NCI-H146 treated with DMSO at 0.1 percent for 48 hours (cell line): ENCODE measurements around the gene TXNDC17.
A peak's percentile ranks its signal among the peaks of the same experiment; 100 is the strongest.
"Not testable (repeated sequence)": the region's sequence is repeated elsewhere in the genome, so short reads cannot be mapped to it uniquely, and the experiment has no call there.

Source experiments
- DNase-seq: peaks from one replicate; lab custom pipeline; 2025; ENCODE audit not compliant: unreplicated experiment; lab: John Stamatoyannopoulos, UW

The TXNDC17 gene

DNA sequence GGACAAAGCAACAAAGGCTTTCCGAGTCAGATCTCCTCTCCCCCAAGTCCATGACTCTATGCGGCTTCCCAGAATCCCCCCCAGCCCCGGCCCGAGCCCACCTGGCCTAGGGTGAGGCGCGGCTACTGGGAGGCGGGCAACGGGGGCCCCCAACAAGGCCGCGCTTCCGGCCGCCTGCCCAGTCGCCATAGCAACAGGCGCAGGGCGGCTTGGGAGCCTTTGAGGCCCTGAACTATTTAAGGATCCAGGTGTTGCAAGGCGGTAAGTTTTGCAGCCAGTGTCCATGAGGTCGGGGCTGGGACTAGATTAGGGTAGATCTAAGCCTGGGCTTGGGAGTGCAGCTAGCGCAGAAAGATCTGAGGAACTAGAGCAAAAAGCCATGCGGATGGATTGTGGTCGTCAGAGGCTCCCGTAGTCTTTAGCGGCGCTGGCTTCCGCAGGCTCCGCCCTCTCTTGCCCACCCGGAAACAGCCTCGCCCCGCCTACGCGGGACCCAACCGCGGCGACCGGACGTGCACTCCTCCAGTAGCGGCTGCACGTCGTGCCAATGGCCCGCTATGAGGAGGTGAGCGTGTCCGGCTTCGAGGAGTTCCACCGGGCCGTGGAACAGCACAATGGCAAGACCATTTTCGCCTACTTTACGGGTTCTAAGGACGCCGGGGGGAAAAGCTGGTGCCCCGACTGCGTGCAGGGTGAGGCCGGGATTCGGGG, at the start of gene TXNDC17, which contains the start of gene KIAA0753:
TXNDC17 (plus strand) TSS at position 525 of the 711 bp plus-strand sequence; CDS start at position 548, 23 bp downstream.
KIAA0753 (minus strand) TSS at position 176 of the 711 bp plus-strand sequence. CDS start 5,608 bp downstream, outside the sequence.
- peak; percentile 80 for DNase-seq

- no peak for DNase-seq
Observed at GRCh38 chr17:6591599-6592158, 49.2 kb upstream of the TXNDC17 start.

GRCh38 chr17:6592173-6592572, 48.7 kb upstream of the TXNDC17 start:
- no peak for DNase-seq

GRCh38 chr17:6593371-6593770, 47.5 kb upstream of the TXNDC17 start:
- DNase-seq: not testable (repeated sequence)

DNA sequence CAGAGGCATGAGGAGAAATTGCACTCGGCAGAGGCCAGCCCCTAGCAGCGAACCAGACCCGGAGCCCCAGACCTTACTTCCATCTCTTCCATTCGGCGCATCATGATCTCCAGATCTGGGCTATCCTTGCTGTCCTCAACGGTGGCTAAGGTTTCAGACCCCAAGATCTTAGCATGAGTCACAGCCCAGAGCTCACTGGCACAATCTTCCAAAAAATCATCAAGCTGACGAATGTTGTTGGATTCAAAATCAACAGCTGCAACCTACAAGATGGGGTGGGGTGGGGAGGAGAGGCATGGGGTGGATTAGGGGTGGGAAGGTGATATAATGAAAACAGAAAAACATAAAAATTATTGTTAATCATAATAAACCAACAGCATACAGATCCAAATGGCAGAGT, 44.8 kb upstream of the TXNDC17 start:
- DNase-seq: no peak

GRCh38 chr17:6596511-6596910, 44.3 kb upstream of the TXNDC17 start:
- no peak for DNase-seq

- no peak for DNase-seq
Observed at GRCh38 chr17:6596941-6597340, 43.9 kb upstream of the TXNDC17 start.

- DNase-seq: no peak
Observed at GRCh38 chr17:6597727-6598126, 43.1 kb upstream of the TXNDC17 start.

GRCh38 chr17:6599364-6599763, 41.5 kb upstream of the TXNDC17 start:
- no peak for DNase-seq

GRCh38 chr17:6602141-6602540, 38.7 kb upstream of the TXNDC17 start:
- DNase-seq: no peak

- no peak for DNase-seq
Observed at GRCh38 chr17:6603744-6604325, 37.0 kb upstream of the TXNDC17 start.

DNA sequence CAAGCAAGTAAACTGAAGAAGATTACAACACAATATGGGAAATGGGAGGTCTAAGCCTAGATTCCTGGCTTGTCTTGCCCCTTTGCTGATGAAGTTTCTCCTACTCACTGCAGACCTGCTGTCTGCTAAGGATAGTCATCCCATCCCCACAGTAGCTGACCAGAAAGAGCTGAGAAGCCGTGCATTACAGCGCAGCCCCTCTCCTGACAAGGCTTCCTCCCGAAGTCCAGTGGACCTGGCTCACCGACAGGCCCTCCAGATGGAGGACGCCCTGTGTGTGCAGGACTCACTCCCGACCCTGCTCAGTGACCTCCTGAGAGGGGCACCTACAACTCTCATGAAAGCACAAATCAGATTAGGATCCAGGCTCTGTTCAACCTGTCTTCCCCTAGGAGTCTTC, 35.7 kb upstream of the TXNDC17 start:
- no peak for DNase-seq

- DNase-seq: no peak
Observed at GRCh38 chr17:6608321-6608720, 32.5 kb upstream of the TXNDC17 start.

DNA sequence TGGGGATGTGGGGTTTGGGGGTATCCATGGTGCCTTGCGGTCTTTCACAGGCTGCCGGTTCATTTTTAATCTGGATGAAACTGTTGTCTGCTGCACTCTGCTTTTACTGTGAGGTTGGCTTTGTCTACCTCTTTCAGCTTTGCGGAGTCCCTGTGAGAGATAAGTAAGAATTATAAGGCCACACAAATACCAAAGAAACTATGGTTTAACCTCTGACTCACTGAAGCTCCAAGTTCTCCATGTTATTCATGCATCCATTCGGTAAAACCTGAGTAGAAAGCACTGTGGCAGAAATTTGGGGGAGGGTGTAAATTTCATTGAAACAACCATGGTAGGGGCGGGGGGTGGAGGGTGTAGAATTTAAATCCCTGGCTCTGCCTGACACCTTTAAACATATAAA, 30.8 kb upstream of the TXNDC17 start:
- DNase-seq: no peak

DNA sequence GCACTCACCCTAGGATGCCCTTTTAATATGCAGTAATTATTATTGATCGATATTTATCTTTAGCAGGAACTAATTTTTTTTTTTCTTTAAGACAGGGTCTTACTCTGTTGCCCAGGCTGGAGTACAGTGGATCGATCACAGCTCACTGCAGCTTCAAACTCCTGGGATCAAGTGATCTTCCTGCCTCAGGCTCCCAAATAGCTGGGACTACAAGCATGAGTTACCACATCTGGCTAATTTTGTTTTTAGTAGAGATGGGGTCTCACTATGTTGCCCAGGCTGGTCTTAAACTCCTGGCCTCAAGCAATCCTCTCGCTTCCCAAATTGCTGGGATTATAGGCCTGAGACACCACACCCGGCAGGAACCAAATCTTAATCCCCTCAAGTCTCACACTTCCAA, 29.6 kb upstream of the TXNDC17 start:
- DNase-seq: no peak

- no peak for DNase-seq
Observed at GRCh38 chr17:6623941-6624340, 16.9 kb upstream of the TXNDC17 start.

- no peak for DNase-seq
Observed at GRCh38 chr17:6626616-6627015, 14.2 kb upstream of the TXNDC17 start.

DNA sequence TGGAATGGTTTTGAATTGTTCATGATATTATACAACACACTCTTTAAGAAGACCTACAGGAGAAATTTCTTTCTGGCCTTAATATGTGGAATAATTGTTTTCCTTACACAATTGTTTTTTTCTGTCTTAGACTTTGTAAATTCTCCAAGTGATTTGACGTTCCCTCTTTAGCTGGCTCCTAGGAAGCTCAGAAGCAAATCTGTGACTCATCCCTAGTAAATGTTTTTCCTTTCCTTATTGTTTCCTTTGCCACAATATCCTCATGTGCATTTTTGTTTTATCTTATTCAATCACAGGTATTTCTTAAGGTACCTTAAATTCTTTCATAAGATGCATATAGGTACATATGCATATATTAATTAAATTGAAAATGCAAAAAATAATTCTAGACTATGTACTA, 13.8 kb upstream of the TXNDC17 start:
- DNase-seq: no peak

DNA sequence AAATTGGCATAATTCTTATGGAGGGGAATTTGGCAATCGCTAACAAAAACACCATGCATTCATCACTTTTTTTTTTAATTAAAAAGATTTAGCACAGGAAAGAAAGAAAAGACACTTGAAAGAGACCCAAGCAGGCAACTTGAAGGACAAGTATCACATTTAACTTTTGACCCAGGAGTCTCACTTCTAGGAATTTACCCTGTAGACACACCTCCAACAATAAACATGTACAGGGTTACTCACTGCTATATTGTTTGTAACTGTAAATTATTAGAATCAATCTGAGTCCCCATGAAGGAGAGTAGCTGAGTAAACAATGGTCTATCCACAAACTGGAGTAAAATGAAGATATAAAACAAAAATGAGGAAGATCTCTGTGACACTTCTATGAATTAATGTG, 10.5 kb upstream of the TXNDC17 start:
- no peak for DNase-seq

DNA sequence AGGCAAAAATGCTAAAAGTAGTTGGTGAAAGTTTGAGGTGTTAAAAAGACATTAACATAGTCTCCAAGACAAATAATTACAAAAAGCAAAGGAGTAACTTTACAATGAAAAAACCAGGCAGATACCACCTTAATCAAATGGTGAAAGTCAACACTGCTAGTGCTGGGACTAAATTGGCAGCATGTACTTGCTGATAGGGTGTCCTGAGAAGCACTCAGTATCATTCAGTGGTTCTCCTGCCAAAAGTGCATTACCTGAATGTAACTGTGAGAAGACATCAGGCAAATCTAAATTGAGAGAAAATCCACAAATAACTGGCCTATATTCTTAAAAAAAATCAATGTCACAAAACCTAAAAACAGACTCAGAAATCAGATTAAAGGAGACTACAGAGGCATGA, 8.3 kb upstream of the TXNDC17 start:
- no peak for DNase-seq

DNA sequence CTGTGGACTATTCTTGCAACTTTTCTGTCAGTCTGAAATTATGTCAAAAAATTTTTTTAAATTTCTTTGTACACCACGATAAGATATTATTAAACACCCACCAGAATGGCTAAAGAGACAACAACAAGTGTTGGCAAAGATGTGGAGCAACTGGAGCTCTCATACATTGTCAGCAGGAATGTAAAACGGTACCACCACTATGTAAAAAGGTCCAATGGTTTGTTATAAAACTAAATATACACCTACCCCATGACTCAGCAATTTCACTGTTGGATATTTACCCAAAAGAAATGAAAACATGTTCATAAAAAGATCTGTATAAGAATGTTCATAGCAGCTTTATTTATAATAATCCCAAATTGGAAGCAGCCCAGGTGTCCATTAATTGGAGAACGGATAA, 7.6 kb upstream of the TXNDC17 start:
- DNase-seq: no peak

- no peak for DNase-seq
Observed at GRCh38 chr17:6636105-6636504, 4.8 kb upstream of the TXNDC17 start.
